ENCODE data around the gene OSBP2.
"Not testable (repeated sequence)": the region's sequence is repeated elsewhere in the genome, so short reads cannot be mapped to it uniquely, and the experiment has no call there.

Gene OSBP2

DNA sequence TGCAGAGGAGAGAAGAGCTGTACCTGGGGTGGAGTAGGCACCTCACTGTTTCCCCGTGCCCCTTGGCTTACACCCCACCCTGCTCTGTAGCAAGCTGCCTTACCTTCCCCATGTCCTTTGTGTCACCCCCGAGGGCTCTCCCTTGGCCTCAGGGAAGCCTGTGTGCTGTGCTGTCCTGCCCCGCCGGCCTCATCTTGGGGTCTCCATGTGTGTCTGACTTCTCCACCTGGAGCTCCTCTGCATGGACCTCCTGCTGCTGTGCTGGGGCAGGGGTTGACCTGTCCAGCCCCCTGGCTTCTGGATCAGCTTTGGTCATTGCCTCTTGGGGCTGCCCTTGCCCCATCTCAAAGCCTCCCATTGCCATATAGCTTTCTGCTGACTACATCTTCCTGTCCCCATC is 59.8 kb downstream of the OSBP2 start:
- in situ Hi-C loops (cut with MboI; ENCODE audit: low sequenced_read_pairs): loop anchor here (10.0 kb wide), 1 partner anchor 110 kb away; no protein-coding TSS in a partner anchor

- in situ Hi-C loops (cut with MboI; ENCODE audit: low sequenced_read_pairs): loop anchor here (10.0 kb wide), 1 partner anchor 110 kb away; no protein-coding TSS in a partner anchor
Observed at GRCh38 chr22:30754971-30755758, 60.5 kb downstream of the OSBP2 start.

GRCh38 chr22:30755759-30756124 is 61.1 kb downstream of the OSBP2 start:
- in situ Hi-C loops (cut with MboI; ENCODE audit: low sequenced_read_pairs): loop anchor here (10.0 kb wide), 1 partner anchor 111 kb away; no protein-coding TSS in a partner anchor

DNA sequence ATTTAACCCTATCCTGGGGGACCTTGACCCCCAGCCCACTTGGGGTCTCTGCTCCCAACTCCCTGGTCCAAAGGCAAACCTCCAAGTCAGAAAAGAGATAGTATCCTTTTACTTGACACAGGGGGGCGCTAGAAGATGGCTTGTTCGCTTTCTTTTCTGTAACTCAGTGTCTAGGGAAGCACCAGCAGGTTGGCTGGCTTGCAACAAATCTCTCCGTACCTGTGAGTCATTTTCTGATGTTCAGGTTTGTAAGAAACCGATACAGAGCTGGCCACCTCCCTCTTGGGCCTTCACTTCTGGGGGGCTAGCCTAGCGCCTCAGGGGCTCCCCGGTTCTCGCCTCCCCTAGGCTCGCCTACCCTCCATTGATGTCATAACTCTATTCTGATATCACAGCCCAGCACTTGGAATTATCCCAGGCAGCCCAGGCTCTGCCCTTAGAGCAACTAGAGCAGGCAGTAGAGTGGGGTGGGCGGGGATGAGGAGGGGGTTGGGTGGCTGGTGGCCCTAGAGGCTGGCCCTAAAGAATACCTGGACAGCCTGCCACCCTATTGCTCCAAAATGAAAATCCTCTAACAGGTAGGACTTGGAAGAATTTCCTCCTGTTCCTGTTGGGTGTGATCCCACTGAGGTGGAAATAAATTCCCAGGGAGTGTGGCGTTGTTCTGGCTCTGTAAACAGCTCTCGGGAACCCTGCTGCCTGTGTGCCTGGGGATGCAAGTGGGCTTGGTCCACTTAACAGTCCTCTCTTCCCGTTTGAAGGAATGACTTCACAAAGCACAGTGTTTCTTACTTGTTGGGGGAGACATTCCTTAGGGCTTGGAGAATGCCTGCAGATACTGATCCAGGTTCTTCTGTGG is 69.4 kb downstream of the OSBP2 start:
- in situ Hi-C loops (cut with MboI; ENCODE audit: low sequenced_read_pairs): loop anchor here (10.0 kb wide), 1 partner anchor 161 kb away; no protein-coding TSS in a partner anchor

- in situ Hi-C loops (cut with MboI; ENCODE audit: low sequenced_read_pairs): loop anchor here (10.0 kb wide), 1 partner anchor 157 kb away; no protein-coding TSS in a partner anchor
Observed at GRCh38 chr22:30767661-30768060, 73.0 kb downstream of the OSBP2 start.

GRCh38 chr22:30770716-30771115 is 76.0 kb downstream of the OSBP2 start:
- in situ Hi-C loops (cut with MboI; ENCODE audit: low sequenced_read_pairs): no loop called here

- in situ Hi-C loops (cut with MboI; ENCODE audit: low sequenced_read_pairs): no loop called here
Observed at GRCh38 chr22:30773919-30774318, 79.2 kb downstream of the OSBP2 start.

GRCh38 chr22:30774566-30774965 is 79.9 kb downstream of the OSBP2 start:
- in situ Hi-C loops (cut with MboI; ENCODE audit: low sequenced_read_pairs): no loop called here

GRCh38 chr22:30776476-30776875 is 81.8 kb downstream of the OSBP2 start:
- in situ Hi-C loops (cut with MboI; ENCODE audit: low sequenced_read_pairs): no loop called here

DNA sequence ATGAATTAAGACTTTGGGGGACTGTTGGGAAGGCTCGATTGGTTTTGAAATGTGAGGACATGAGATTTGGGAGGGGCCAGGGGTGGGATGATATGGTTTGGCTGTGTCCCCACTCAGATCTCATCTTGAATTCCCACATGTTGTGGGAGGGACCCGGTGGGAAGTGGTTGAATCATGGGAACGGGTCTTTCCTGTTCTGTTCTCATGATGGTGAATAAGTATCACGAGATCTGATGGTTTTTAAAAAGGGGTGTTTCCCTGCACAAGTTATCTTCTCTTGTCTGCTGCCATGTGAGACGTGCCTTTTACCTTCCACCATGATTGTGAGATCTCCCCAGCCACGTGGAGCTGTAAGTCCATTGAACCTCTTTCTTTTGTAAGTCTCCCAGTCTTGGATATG is 82.5 kb downstream of the OSBP2 start:
- in situ Hi-C loops (cut with MboI; ENCODE audit: low sequenced_read_pairs): not testable (repeated sequence)

GRCh38 chr22:30777587-30777986 is 82.9 kb downstream of the OSBP2 start:
- in situ Hi-C loops (cut with MboI; ENCODE audit: low sequenced_read_pairs): no loop called here

DNA sequence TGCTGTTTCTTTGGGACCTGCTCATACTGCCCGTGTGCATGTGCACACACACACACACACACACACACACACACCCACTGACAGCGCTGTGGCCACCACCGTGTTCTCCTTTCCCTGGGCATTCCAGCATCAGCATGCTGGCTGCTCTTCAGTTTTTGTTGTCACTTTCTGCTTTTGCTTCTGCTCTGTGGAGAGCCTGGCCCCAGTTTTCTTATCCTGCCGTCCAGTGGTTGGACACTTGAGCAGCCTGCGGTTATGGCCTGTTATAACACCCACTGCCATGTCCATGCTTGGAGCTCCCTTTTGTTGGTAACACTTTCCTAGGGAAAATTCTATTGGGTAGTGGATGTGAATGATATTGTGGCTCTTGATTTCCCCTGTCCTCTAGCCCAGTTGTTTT is 83.6 kb downstream of the OSBP2 start:
- in situ Hi-C loops (cut with MboI; ENCODE audit: low sequenced_read_pairs): no loop called here

- in situ Hi-C loops (cut with MboI; ENCODE audit: low sequenced_read_pairs): no loop called here
Observed at GRCh38 chr22:30780026-30780425, 85.4 kb downstream of the OSBP2 start.

GRCh38 chr22:30781271-30781875 is 86.7 kb downstream of the OSBP2 start:
- in situ Hi-C loops (cut with MboI; ENCODE audit: low sequenced_read_pairs): no loop called here

GRCh38 chr22:30782613-30783012 is 87.9 kb downstream of the OSBP2 start:
- in situ Hi-C loops (cut with MboI; ENCODE audit: low sequenced_read_pairs): no loop called here

- in situ Hi-C loops (cut with MboI; ENCODE audit: low sequenced_read_pairs): no loop called here
Observed at GRCh38 chr22:30783021-30783420, 88.3 kb downstream of the OSBP2 start.

DNA sequence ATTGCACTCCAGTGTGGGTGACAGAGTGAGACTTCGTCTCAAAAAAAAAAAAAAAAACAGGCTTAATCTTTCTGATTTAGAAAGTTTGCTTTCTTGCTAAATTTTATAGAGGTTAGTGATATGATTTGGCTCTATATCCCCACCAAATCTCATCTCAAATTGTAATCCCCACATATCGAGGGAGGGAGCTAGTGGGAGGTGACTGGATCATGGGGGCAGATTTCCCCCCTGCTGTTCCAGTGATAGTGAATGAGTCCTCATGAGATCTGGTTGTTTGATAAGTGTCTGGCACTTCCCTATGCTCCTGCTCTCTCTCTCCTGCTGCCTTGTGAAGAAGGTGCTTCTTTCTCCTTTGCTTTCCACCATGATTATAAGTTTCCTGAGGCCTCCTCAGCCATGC is 90.9 kb downstream of the OSBP2 start:
- in situ Hi-C loops (cut with MboI; ENCODE audit: low sequenced_read_pairs): no loop called here

DNA sequence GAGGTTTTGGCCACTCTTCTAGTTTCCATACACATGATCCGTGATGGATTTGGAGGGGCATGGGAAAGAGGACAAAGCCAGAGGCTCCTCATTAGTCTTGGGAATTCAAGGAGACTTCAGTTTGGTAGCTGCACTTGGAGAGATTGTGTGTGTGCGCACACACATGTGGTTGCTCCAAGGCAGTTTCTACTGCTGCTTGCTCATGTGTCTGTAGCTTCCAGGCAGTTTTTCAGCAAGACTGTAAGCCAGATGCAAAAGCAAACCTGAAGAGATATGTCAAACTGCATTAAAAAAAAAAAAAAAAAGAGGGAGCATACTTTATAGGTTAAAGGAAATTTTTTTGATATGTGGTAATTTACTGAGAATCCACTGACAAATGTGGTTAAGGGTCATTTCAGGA is 95.7 kb downstream of the OSBP2 start:
- in situ Hi-C loops (cut with MboI; ENCODE audit: low sequenced_read_pairs): no loop called here

GRCh38 chr22:30792456-30792855 is 97.8 kb downstream of the OSBP2 start:
- in situ Hi-C loops (cut with MboI; ENCODE audit: low sequenced_read_pairs): no loop called here

DNA sequence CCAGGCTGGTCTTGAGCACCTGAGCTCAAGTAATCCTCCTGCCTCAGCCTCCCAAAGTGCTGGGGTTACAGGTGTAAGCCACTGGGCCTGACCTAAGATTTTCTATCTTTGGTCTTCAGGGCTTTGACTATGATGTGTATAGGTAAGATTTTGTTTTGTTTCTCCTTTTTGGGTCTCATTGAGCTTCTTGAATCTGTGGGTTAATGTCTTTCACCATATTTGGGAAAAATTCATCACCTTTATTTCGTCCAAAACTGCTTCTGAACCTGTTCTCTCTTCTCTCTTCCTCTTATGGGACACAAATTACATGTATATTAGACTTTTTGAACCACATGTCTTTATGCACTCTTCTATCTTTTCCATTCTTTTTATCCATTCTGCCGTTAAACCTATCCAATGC is 100.4 kb downstream of the OSBP2 start:
- in situ Hi-C loops (cut with MboI; ENCODE audit: low sequenced_read_pairs): no loop called here

GRCh38 chr22:30801695-30802094 is 107.0 kb downstream of the OSBP2 start:
- in situ Hi-C loops (cut with MboI; ENCODE audit: low sequenced_read_pairs): no loop called here
